GM23338 (cell line): ENCODE data around the gene C4BPB. TPM values are rescaled to one million over a fixed set of nuclear protein-coding genes. Genes with fewer than 3 reads are reported as not detected.

Experiments
- ATAC-seq: fragments of 200-7000 bp; cut with Tn5 transposase; 3 replicates; pipeline ENCODE4 v1.9.1; 2020
- DNase-seq: peaks from one replicate; pipeline ENCODE4 v3.0.0-alpha.2; 2015; ENCODE audit warnings: low spot score
- H2AFZ ChIP-seq: fragments of 200-600 bp; sonication (generic); 2 replicates; pipeline ENCODE4 v1.8.0; 2016; ENCODE audit warnings: antibody characterized with exemption, mild to moderate bottlenecking, moderate library complexity
- H3F3A ChIP-seq: fragments of 200-600 bp; sonication (generic); replicated peaks from 2 replicates; pipeline ENCODE4 v1.8.0; 2017; ENCODE audit warnings: antibody characterized with exemption, mixed run types, low read depth
- H3K27ac ChIP-seq: fragments of 200-600 bp; sonication (generic); 2 replicates; pipeline ENCODE4 v1.6.1; 2016; ENCODE audit warnings: low read depth
- H3K27me3 ChIP-seq: fragments of 200-600 bp; sonication (generic); 2 replicates; pipeline ENCODE4 v1.8.0; 2016; ENCODE audit warnings: mild to moderate bottlenecking, mixed run types, moderate library complexity; ENCODE audit not compliant: insufficient read depth
- H3K36me3 ChIP-seq: fragments of 200-600 bp; sonication (generic); 2 replicates; pipeline ENCODE4 v1.8.0; 2016; ENCODE audit warnings: mild to moderate bottlenecking; ENCODE audit not compliant: insufficient read depth
- H3K4me1 ChIP-seq: fragments of 200-600 bp; sonication (generic); 2 replicates; pipeline ENCODE4 v1.8.0; 2016; ENCODE audit warnings: mild to moderate bottlenecking, moderate library complexity; ENCODE audit not compliant: insufficient read depth
- H3K4me2 ChIP-seq: fragments of 200-600 bp; sonication (generic); 2 replicates; pipeline ENCODE4 v1.7.1; 2017; ENCODE audit warnings: mixed run types
- H3K4me3 ChIP-seq: fragments of 200-600 bp; sonication (generic); 2 replicates; pipeline ENCODE4 v1.6.1; 2016; ENCODE audit warnings: mixed run types
- H3K79me2 ChIP-seq: fragments of 200-600 bp; sonication (generic); replicated peaks from 2 replicates; pipeline ENCODE4 v1.8.0; 2017; ENCODE audit warnings: mild to moderate bottlenecking; ENCODE audit not compliant: insufficient read depth
- H3K9me2 ChIP-seq: fragments of 200-600 bp; sonication (generic); 2 replicates; pipeline ENCODE4 v1.8.0; 2017; ENCODE audit not compliant: insufficient read depth
- H4K20me1 ChIP-seq: fragments of 200-600 bp; sonication (generic); replicated peaks from 2 replicates; pipeline ENCODE4 v1.8.0; 2017; ENCODE audit warnings: mild to moderate bottlenecking; ENCODE audit not compliant: insufficient read depth
- H3K27ac Mint-ChIP-seq: 2 replicates; pipeline ENCODE4 v1.8.0; 2020; ENCODE audit warnings: inconsistent platforms, mild to moderate bottlenecking, moderate library complexity, mixed read lengths
- H3K27me3 Mint-ChIP-seq: 3 replicates; pipeline ENCODE4 v1.8.0; 2022; ENCODE audit warnings: low read depth, mild to moderate bottlenecking, moderate library complexity, mixed read lengths, inconsistent platforms; ENCODE audit not compliant: insufficient read depth, poor library complexity
- H3K36me3 Mint-ChIP-seq: 3 replicates; pipeline ENCODE4 v1.8.0; 2021; ENCODE audit warnings: low read depth, mild to moderate bottlenecking, inconsistent platforms, moderate library complexity, mixed read lengths
- H3K4me1 Mint-ChIP-seq: 3 replicates; pipeline ENCODE4 v1.8.0; 2020; ENCODE audit warnings: mild to moderate bottlenecking, inconsistent platforms, mixed read lengths
- H3K4me3 Mint-ChIP-seq: 3 replicates; pipeline ENCODE4 v1.8.0; 2021; ENCODE audit warnings: moderate library complexity, mild to moderate bottlenecking, inconsistent platforms, mixed read lengths
- H3K9me3 Mint-ChIP-seq: 3 replicates; pipeline ENCODE4 v1.8.0; 2020; ENCODE audit warnings: moderate library complexity, mild to moderate bottlenecking, inconsistent platforms, mixed read lengths
- CREB1 ChIP-seq: fragments of 250-450 bp; sonication (Bioruptor Pico); IDR thresholded peaks from 2 replicates; pipeline ENCODE4 v1.5.0; 2020; ENCODE audit warnings: low read depth, mild to moderate bottlenecking, moderate library complexity
- EZH2 ChIP-seq: fragments of 200-600 bp; sonication (generic); IDR thresholded peaks from one replicate; pipeline ENCODE4 v1.8.0; 2017; ENCODE audit warnings: antibody characterized with exemption, mild to moderate bottlenecking, low read depth; ENCODE audit not compliant: unreplicated experiment
- EZH2phosphoT487 ChIP-seq: fragments of 200-600 bp; sonication (generic); IDR thresholded peaks from one replicate; pipeline ENCODE4 v1.8.1; 2018; ENCODE audit warnings: antibody characterized with exemption; ENCODE audit not compliant: unreplicated experiment
- JUNB ChIP-seq: IDR thresholded peaks from one replicate; pipeline ENCODE4 v1.6.1; 2016; ENCODE audit warnings: antibody characterized with exemption; ENCODE audit not compliant: unreplicated experiment
- POLR2AphosphoS5 ChIP-seq: IDR thresholded peaks from 2 replicates; pipeline ENCODE4 v1.6.1; 2016; ENCODE audit warnings: antibody characterized with exemption, low read depth
- STAT1 ChIP-seq: IDR thresholded peaks from one replicate; pipeline ENCODE4 v1.6.1; 2016; ENCODE audit warnings: antibody characterized with exemption; ENCODE audit not compliant: unreplicated experiment
- ZNF114 ChIP-seq: fragments of 250-450 bp; sonication (Bioruptor Pico); IDR thresholded peaks from 2 replicates; pipeline ENCODE4 v1.5.0; 2020; ENCODE audit warnings: mild to moderate bottlenecking, moderate library complexity
- polyA plus RNA-seq: library from polyadenylated mRNA; unstranded; fragments of >200 nt; fragmentation: Nextera tagmentation; extraction: Ambion mirVana; gene quantifications from 2 replicates; pipeline ENCODE4 v1.2.1, GENCODE V29; 2016
- total RNA-seq: library from RNA; depleted of rRNA; stranded (reverse); fragments of >200 nt; shearing (Covaris generic); gene quantifications from 2 replicates; pipeline ENCODE4 v1.2.3, GENCODE V29; 2014
- TF ChIP-seq, protein P1 (sequence below), 2 experiments: fragments of 200-600 bp in 1 of 2; sonication (generic) in 1 of 2; conservative IDR thresholded peaks; 2 replicates each; pipeline versions ENCODE4 v1.5.1 to v1.6.1; 2016 to 2017; ENCODE audit warnings: antibody characterized with exemption in 2 of 2, low read depth in 2 of 2, mild to moderate bottlenecking in 2 of 2, moderate library complexity in 1 of 2
- TF ChIP-seq, protein P2 (sequence below): fragments of 250-450 bp; sonication (Bioruptor Pico); IDR thresholded peaks from 2 replicates; pipeline ENCODE4 v1.5.0; 2020; ENCODE audit warnings: mild to moderate bottlenecking, moderate library complexity
- TF ChIP-seq, protein P3 (sequence below): IDR thresholded peaks from 2 replicates; pipeline ENCODE4 v1.6.1; 2016; ENCODE audit warnings: antibody characterized with exemption

C4BPB gene
- total and polyA plus RNA-seq, 2 experiments from 2014 or later = not detected

GRCh38 chr1:207047505-207047904 is 41.2 kb upstream of the C4BPB start:
- TF ChIP-seq, protein P1, sequence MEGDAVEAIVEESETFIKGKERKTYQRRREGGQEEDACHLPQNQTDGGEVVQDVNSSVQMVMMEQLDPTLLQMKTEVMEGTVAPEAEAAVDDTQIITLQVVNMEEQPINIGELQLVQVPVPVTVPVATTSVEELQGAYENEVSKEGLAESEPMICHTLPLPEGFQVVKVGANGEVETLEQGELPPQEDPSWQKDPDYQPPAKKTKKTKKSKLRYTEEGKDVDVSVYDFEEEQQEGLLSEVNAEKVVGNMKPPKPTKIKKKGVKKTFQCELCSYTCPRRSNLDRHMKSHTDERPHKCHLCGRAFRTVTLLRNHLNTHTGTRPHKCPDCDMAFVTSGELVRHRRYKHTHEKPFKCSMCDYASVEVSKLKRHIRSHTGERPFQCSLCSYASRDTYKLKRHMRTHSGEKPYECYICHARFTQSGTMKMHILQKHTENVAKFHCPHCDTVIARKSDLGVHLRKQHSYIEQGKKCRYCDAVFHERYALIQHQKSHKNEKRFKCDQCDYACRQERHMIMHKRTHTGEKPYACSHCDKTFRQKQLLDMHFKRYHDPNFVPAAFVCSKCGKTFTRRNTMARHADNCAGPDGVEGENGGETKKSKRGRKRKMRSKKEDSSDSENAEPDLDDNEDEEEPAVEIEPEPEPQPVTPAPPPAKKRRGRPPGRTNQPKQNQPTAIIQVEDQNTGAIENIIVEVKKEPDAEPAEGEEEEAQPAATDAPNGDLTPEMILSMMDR (conservative IDR thresholded peaks at IDR 0.05; ENCODE audit: low read depth in 2 of 2) = no peak
- peaks cover 26% of the 10 kb centered on the region; the same call in 1 of the 2 replicates for H3K4me1 ChIP-seq
- no peaks in the 10 kb centered on the region for H3K27me3 Mint-ChIP-seq
- H2AFZ ChIP-seq = no peak overlapping the region
- H3K9me3 Mint-ChIP-seq = no peaks in the 10 kb centered on the region
- H3K4me1 Mint-ChIP-seq = peaks cover 41% of the 10 kb centered on the region
- H3K27ac Mint-ChIP-seq = no peak overlapping the region
- no peak for ATAC-seq
- no peak overlapping the region for H3K27ac ChIP-seq
- H3K4me2 ChIP-seq = peak overlapping the region; percentile 14; the same call in 1 of the 2 replicates
- H4K20me1 ChIP-seq = peaks cover 15% of the 10 kb centered on the region; the same call in 1 of the 2 replicates
- H3K36me3 Mint-ChIP-seq = peaks cover 29% of the 10 kb centered on the region
- H3F3A ChIP-seq = no peaks in the 10 kb centered on the region
- H3K36me3 ChIP-seq = peaks cover 9% of the 10 kb centered on the region; the same call in 1 of the 2 replicates
- peaks cover 62% of the 10 kb centered on the region for H3K79me2 ChIP-seq
- no peak for DNase-seq
- H3K27me3 ChIP-seq = no peaks in the 10 kb centered on the region
- H3K4me3 ChIP-seq = no peak overlapping the region
- no peaks in the 10 kb centered on the region for H3K9me2 ChIP-seq
- no peak overlapping the region for H3K4me3 Mint-ChIP-seq

GRCh38 chr1:207048041-207048440 is 40.6 kb upstream of the C4BPB start:
- no peak overlapping the region for H3K27ac ChIP-seq
- H3K4me3 ChIP-seq = peak overlapping the region; percentile 24; the same call in 1 of the 2 replicates
- H4K20me1 ChIP-seq = peaks cover 15% of the 10 kb centered on the region; the same call in 1 of the 2 replicates
- TF ChIP-seq EZH2phosphoT487 (no peak), EZH2 (no peak), JUNB (no peak), CREB1 (CRISPR knock-in tag) (no peak), POLR2AphosphoS5 (no peak), STAT1 (no peak), ZNF114 (CRISPR knock-in tag) (no peak)
- TF ChIP-seq, protein P2, sequence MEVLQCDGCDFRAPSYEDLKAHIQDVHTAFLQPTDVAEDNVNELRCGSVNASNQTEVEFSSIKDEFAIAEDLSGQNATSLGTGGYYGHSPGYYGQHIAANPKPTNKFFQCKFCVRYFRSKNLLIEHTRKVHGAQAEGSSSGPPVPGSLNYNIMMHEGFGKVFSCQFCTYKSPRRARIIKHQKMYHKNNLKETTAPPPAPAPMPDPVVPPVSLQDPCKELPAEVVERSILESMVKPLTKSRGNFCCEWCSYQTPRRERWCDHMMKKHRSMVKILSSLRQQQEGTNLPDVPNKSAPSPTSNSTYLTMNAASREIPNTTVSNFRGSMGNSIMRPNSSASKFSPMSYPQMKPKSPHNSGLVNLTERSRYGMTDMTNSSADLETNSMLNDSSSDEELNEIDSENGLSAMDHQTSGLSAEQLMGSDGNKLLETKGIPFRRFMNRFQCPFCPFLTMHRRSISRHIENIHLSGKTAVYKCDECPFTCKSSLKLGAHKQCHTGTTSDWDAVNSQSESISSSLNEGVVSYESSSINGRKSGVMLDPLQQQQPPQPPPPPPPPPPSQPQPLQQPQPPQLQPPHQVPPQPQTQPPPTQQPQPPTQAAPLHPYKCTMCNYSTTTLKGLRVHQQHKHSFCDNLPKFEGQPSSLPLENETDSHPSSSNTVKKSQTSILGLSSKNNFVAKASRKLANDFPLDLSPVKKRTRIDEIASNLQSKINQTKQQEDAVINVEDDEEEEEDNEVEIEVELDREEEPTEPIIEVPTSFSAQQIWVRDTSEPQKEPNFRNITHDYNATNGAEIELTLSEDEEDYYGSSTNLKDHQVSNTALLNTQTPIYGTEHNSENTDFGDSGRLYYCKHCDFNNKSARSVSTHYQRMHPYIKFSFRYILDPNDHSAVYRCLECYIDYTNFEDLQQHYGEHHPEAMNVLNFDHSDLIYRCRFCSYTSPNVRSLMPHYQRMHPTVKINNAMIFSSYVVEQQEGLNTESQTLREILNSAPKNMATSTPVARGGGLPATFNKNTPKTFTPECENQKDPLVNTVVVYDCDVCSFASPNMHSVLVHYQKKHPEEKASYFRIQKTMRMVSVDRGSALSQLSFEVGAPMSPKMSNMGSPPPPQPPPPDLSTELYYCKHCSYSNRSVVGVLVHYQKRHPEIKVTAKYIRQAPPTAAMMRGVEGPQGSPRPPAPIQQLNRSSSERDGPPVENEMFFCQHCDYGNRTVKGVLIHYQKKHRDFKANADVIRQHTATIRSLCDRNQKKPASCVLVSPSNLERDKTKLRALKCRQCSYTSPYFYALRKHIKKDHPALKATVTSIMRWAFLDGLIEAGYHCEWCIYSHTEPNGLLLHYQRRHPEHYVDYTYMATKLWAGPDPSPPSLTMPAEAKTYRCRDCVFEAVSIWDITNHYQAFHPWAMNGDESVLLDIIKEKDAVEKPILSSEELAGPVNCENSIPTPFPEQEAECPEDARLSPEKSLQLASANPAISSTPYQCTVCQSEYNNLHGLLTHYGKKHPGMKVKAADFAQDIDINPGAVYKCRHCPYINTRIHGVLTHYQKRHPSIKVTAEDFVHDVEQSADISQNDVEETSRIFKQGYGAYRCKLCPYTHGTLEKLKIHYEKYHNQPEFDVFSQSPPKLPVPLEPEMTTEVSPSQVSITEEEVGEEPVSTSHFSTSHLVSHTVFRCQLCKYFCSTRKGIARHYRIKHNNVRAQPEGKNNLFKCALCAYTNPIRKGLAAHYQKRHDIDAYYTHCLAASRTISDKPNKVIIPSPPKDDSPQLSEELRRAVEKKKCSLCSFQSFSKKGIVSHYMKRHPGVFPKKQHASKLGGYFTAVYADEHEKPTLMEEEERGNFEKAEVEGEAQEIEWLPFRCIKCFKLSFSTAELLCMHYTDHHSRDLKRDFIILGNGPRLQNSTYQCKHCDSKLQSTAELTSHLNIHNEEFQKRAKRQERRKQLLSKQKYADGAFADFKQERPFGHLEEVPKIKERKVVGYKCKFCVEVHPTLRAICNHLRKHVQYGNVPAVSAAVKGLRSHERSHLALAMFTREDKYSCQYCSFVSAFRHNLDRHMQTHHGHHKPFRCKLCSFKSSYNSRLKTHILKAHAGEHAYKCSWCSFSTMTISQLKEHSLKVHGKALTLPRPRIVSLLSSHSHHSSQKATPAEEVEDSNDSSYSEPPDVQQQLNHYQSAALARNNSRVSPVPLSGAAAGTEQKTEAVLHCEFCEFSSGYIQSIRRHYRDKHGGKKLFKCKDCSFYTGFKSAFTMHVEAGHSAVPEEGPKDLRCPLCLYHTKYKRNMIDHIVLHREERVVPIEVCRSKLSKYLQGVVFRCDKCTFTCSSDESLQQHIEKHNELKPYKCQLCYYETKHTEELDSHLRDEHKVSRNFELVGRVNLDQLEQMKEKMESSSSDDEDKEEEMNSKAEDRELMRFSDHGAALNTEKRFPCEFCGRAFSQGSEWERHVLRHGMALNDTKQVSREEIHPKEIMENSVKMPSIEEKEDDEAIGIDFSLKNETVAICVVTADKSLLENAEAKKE (CRISPR knock-in tag) = no peak
- TF ChIP-seq, protein P3, sequence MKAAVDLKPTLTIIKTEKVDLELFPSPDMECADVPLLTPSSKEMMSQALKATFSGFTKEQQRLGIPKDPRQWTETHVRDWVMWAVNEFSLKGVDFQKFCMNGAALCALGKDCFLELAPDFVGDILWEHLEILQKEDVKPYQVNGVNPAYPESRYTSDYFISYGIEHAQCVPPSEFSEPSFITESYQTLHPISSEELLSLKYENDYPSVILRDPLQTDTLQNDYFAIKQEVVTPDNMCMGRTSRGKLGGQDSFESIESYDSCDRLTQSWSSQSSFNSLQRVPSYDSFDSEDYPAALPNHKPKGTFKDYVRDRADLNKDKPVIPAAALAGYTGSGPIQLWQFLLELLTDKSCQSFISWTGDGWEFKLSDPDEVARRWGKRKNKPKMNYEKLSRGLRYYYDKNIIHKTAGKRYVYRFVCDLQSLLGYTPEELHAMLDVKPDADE = no peak
- TF ChIP-seq, protein P1 (conservative IDR thresholded peaks at IDR 0.05; ENCODE audit: low read depth in 2 of 2) = no peak
- no peaks in the 10 kb centered on the region for H3F3A ChIP-seq
- no peak overlapping the region for H2AFZ ChIP-seq
- peak overlapping the region; percentile 14; the same call in 1 of the 2 replicates for H3K4me2 ChIP-seq
- H3K9me3 Mint-ChIP-seq = no peaks in the 10 kb centered on the region; the same call in 2 of the 3 replicates
- H3K36me3 Mint-ChIP-seq = peaks cover 28% of the 10 kb centered on the region
- peaks cover 9% of the 10 kb centered on the region; the same call in 1 of the 2 replicates for H3K36me3 ChIP-seq
- H3K27me3 ChIP-seq = no peaks in the 10 kb centered on the region
- DNase-seq = no peak
- no peak for ATAC-seq
- peaks cover 2% of the 10 kb centered on the region for H3K27me3 Mint-ChIP-seq
- peaks cover 41% of the 10 kb centered on the region for H3K4me1 Mint-ChIP-seq
- peak overlapping the region; percentile 45; the same call in 2 of the 3 replicates for H3K4me3 Mint-ChIP-seq
- no peaks in the 10 kb centered on the region for H3K9me2 ChIP-seq
- peaks cover 21% of the 10 kb centered on the region; the same call in 1 of the 2 replicates for H3K4me1 ChIP-seq
- H3K79me2 ChIP-seq = peaks cover 62% of the 10 kb centered on the region
- no peak overlapping the region; the same call in 1 of the 2 replicates for H3K27ac Mint-ChIP-seq
